GM21717 (cell line): Measurements from ENCODE around the gene HOXA4.

ENCODE experiments used
- ATAC-seq: cut with Tn5 transposase; IDR thresholded peaks from one replicate; pipeline ENCODE4 v1.9.1; 2021; ENCODE audit warnings: mild to moderate bottlenecking, moderate library complexity; ENCODE audit not compliant: unreplicated experiment

Gene HOXA4

DNA sequence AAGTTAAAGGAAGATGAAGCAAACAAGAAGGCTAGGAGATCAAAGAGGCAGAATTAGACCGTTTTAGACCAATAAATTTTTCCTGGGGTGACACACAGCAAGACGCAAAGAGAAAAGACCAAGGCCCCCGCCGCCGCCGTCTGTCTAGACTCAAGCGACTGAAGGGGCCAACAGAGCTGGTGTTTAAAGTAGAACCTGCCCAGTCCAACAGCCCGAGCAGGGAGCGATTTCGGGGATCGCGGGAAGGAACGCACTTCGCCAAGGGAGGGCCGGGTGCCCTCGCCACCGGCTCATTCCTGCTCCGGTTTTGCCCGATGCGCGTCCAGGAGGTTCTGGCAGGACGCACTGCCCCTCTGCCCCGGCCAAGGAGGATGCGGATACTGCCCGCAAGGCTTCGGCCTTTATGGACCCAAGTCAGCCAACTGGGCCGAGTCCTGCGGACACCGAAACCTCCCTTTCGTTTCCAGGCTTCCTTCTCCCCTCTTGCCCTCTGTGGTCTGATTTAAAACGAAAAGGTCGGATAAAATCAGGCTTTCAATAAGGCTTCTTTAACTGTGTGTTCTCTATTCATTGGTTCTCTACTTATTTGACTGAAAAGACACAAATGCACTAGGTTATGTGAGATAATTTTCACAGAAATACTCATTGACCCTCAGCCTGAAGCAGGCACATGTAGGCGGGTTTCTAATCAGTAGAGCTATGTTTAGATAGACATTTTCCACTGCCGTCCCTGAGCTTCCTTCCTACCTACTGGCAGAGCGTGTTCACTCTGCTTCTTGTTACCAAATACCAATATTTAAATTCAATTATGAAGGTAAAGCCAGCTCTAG, 28.1 kb upstream of the HOXA4 start:
- ATAC-seq = no peak

- ATAC-seq = no peak
These were observed 27.3 kb upstream of the HOXA4 start for GRCh38 chr7:27157702-27158431.

DNA sequence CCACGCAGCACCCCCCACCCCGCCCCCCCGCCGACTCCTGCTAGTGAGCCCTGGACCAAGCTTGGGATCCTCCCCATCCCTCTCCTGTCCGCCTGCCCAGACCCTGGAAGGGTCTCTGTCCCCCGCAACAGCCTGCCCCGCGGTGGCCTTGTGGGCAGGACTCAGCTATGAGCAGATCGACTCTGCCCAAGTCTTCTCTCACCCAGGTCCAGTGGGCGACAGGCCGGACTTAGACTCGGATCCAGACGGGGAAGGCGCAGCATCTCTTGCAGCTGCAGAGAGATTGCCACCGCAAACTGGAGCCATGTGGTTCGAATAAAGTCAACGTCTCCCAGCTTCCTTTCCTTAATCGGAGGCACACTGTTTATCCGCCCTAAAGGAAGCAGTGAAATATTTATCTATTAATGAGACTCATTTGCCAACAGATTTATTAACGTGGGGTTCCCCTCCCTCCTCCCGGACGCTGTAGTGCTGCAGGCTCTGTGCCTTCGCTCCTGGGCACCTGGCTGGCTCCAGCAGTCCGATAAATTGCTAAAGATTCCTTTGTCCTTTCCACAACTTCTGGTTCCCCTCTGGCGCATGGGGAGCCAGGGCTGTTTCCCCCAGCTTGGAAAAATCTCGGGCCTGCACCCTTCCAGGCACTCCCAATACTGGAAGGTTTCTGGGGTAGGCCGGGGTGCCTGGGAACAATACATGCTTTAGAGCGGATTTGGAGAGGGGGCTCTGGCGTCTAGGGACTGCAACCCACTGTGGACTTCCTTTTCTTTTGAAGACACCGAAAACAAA, 26.6 kb upstream of the HOXA4 start:
- no peak for ATAC-seq

DNA sequence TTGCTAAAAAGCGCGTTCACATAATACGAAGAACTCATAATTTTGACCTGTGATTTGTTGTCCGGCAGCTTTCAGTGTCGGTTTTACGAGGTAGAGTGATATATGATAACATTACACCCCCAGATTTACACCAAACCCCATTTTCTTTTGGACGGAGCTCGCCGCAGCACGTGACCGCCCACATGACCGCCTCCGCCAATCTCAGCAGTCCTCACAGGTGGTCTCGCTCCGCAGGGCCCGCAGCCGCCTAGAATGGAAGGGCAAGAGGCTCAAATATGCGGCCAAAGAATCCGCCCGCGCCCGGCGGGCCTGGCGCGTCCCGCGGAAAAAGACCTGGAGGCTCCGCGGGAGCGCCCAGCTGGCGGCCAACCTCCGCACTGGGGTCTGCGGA, 25.9 kb upstream of the HOXA4 start, which contains the start of gene HOXA7:
TSS of gene HOXA7 (minus strand) at position 168 of the 391 bp plus-strand sequence. CDS start at position 38, 130 bp downstream.
- ATAC-seq = no peak

- ATAC-seq = no peak
These were observed 25.4 kb upstream of the HOXA4 start for GRCh38 chr7:27155816-27156507.

GRCh38 chr7:27154901-27155815, 24.6 kb upstream of the HOXA4 start:
- no peak for ATAC-seq

DNA sequence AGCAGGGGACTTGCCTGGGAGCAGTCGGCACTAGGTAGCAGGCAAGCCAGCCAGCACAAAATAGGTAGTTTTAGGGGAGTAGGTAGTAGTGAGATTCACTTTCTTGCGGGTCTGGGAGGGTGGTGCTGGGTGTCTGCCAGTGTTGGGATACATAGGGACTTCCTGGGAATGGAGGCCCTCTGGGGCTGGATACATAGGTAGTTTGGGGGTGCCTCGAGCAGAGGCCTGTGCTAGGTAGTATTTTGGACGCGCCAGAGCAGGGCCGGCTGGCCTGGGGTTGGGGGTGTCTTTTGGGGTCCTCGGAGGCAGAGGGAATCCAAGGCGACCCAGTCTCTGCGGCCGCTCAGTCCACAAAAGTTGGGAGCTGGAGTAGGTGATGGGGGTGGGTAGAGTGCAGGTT, 23.8 kb upstream of the HOXA4 start:
- no peak for ATAC-seq

- no peak for ATAC-seq
These were observed 23.0 kb upstream of the HOXA4 start for GRCh38 chr7:27153526-27153925.

GRCh38 chr7:27152816-27153442, 22.4 kb upstream of the HOXA4 start:
- no peak for ATAC-seq

- no peak for ATAC-seq
These were observed 21.6 kb upstream of the HOXA4 start, which contains the start of gene HOXA3 for GRCh38 chr7:27151931-27152815. Gene HOXA3, minus strand, starts transcription at chr7:27152583. Its CDS starts 41,943 bp downstream, at chr7:27110640.

GRCh38 chr7:27151341-27151930, 20.9 kb upstream of the HOXA4 start:
- no peak for ATAC-seq

DNA sequence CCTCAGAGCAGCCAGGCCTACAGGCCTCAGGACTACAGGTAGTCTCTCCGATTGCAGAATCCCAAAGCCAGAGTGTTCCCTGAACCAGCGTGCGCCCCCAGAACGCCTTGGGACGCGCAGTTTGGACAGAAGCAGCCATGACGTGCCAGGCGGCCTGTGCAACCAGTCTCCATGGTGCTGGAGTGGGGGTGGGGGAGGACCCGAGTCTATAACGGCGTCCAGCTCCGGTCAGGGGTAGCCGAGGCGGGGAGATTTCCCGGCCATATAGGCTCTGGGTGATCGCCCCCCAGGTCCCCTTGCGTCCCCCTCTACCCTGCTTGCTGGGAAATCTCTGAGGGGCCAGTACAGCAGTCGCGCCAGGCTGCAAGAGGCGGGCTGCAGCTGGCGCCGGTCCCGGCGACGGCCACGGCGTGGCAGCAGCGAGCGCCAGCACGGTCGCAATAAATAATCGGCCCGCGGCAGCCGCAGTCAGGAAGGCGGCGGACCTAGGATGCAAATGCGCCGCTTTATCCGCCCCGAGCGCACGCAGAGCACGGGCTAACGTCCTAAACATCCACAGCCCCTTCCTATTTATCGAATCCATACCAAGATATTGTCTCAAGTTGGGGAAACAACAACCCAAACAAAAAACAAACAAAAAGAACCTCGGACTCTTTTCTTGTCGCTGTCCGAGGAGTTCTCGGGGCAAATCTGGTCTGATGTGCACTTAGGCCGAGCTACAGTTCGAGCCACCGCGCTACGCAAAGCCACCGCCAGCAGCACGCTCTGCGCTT, 20.2 kb upstream of the HOXA4 start:
- peak; percentile 70 for ATAC-seq

DNA sequence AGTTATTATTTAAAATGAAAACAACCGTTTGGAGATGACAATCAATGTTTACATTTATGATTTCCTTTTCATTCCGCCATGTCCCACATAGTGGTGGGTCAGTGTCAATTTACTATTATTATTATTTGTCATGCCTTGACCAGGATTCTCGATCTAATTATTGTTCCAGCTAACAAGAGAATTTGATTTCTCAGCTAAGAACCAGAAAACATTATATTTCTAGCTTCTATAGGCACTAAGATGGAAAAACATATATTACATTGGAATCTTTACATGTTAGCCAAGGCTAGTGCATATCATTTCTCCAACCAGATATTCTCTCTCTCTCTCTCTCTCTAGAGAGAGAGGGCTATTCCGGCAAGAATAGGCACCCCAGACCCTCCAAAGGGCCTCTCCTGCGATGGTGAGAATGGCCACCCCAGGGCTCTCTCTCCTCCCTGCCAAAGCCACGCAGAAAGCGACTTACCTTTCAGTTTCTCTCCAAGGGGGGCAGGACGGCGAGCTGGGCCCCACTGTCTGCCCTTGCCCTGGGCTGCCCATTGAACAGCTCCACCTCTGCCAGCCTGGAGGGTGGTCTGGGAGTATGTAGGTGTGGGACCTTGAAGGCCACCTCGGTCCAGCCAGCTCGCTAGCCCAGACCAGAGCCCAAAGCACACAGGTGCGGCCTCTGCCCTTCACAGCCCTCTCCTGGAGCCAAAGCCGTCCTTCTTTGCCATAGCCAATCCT, 19.4 kb upstream of the HOXA4 start:
- peak; percentile 9 for ATAC-seq

DNA sequence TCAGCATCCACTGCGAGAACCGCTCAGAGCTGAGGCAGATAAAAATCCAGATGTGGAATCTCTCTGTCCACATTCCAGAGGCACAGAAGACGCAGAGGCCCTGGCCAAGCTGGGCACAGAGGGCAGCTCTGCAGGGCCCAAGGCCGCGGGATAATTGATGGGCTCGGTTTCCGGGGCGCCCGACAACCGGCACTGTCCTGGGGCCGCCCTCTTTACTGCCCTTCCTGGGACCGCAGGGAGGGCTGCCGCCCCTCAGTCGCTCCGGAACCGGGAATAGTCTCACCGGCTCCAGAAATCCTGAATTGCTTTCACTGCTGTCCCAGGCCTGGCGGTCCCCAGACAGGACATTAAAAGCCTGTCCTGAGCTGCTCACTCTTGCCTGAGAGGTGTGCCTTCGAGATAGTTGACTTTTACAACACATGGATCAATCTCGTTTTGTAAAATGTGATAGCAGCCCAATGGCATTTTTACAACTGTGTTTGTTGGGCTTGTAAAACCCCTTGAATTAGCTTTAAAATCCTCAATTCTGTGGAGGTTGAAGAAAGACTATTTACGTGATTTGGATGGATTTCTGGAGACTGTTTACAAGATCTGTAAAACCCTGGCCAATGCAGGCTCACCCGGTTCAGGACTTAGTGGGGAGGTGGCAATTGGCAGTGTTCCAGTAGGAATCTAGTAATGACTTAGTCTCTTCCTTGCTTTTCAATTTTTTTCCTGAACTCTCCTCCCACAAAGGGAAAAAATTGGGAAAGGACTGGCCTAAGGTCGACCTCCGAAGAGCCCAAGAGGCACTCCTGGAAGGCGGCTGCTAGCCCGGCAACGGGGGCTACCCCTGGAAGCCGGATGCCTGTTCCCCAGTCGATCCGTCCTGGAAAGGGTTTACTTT, 18.4 kb upstream of the HOXA4 start:
- ATAC-seq = no peak

DNA sequence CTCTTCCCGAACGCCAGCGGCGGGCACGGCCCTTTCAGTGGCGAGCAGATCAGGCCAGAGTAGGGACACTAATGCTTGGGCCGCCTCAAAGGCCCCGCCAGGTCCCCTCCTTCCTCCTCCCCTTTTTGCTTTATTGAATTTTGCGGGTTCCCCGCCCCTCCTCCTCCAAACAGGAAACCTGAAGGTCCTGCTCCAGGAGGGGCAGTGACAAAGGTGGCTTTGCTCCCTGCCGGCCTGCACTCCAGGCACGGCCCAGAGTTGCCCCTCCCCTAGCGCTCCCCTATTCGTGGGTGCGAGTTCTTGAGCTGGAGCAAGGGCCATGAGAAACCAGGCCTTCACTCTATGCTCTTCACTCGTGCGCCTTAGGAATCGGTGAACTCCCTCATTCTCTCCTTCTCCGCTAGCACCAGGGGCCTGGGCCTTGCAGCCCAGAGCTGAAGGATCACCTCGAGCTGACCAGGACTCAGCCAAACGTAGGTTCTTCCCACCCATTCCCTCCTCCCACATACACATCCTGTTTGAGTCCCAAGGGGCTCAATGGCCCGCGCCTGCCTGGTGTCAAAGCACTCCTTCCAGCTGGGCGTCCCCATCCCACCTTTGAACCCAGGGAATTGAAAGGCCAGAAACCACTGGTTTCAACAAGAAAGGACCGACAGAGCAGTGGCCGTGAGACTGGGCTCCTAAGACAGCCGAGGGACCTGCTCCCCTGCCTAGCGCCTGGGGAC, 17.6 kb upstream of the HOXA4 start:
- ATAC-seq = no peak
